HG03457 (cell line): ENCODE measurements around the gene CISD3.

Experiments used
- ATAC-seq: cut with Tn5 transposase; IDR thresholded peaks from one replicate; pipeline ENCODE4 v1.9.1; 2021; ENCODE audit warnings: moderate number of reproducible peaks; ENCODE audit not compliant: unreplicated experiment

CISD3 gene

DNA sequence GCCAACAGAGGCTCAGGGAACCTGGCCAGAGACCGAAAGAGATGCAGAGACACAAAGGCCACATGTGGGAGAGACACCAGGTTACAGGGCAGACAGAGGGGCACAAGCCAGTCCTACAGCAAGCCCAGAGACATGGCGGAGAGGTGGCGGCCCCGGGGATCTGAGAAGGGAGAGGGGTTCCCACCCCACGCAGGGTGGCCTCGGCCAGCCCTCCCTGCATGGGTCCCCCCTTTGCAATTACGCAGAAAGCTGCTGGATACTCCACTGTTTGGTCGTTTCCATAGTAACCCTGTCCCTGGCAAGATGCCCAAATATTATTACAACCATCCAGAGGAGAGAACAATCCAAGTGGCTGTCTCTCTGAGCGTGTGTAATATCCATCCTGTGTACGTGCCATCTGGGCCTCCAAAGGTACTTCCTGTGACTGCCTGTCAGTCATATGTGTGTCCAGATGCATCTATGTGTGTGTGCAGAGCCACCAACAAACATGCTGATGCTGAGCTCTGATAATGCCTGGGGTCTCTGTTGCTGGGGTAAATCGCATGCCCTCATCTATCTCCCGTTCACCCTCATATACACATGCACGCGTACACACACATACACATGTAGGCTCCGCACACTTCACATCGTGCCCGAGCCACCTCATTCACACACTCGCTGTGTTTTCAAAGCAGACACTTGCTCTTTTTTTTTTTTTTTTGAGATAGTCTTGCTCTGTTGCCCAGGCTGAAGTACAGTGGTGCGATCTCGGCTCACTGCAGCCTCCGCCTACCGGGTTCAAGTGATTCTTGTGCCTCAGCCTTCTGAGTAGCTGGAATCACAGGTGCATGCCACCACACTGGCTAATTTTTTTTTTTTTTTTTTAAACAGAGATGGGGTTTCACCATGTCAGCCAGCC is 12.5 kb downstream of the CISD3 start:
- no peak for ATAC-seq

DNA sequence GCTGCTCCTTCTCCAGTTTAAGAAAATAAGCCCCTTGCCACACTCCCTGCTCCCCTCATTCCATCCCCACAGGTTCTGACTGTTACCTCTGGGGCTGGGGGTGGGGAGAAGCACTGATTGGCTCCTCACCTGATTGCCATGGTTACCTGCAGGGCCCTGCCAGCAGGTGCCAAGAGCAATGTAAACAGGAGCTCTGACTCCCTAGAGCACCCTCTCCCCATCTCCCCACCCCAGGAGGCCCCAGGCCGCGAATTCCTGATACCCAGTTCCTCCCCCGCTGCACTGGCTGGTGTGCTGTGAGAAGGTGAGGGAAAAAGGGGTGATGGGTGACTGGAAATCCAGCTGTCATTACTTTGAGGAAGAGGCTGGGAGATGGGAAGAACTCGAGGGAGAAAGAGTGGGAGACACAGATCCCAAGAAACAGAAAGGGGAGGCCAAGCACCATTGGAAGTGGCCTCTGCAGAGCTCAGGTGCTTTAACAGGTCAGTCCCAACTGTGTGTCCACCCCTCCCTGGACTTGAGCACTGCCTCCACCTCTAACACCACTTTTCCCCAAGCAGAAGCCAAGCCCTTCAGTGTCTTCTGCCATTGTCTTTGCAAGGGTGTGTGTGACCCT is 13.5 kb downstream of the CISD3 start:
- ATAC-seq: no peak

DNA sequence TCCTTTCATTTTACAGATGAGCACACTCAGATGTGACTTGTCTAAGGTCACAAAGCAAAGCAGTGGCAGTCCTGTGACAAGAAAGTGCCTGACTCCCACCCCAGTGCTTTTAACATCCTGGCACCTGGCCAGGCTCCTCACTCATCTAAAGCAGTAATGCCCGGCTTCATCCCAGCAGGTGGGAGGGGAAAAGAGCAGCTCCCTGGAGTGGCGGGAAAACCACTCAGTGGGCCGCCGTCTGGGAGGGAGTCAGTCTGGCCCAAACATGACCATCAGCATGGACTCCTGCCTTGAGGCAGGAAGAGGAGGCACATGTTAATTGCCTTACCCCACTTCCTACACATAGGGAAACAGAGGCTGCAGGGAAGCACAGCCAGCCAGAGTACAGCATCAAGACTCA is 15.4 kb downstream of the CISD3 start:
- ATAC-seq: no peak

DNA sequence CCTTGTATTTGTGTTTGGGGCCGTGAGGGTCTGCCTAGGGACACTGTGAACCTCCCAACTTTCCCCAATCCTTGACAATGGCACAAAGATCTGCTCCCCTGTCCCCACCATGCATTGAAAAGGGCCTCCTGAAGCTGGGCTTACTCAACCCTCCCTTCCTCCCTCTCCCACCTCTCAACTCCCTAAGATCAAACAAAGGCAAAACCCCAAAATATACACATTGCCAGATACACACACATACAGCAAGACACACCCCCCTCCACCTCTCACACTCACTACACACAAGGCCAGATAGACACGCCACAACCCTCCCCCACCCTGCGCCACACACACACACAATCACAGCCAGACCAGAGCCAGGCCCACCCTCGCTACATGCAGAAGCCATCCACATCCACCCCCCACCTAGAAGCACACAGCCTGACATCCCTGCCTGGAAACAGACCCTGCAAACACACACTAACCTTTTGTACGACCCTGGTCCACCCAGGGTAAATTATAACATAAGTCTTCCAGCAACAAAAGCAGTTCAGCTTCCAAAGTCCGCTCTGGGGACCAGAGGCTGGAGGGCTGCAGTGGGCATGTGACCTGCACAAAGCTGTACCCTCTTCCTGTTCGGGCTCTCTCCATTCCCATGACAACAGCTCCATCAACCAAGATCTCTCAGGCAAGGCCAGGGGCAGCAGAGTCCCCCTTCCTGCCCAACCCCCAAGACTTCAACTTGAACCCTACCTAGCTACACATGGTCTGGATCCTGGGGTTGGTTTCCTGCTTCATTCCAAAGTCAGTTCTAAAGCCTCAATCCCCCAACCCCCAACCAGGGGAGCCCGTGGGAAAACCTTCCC is 16.1 kb downstream of the CISD3 start:
- no peak for ATAC-seq

DNA sequence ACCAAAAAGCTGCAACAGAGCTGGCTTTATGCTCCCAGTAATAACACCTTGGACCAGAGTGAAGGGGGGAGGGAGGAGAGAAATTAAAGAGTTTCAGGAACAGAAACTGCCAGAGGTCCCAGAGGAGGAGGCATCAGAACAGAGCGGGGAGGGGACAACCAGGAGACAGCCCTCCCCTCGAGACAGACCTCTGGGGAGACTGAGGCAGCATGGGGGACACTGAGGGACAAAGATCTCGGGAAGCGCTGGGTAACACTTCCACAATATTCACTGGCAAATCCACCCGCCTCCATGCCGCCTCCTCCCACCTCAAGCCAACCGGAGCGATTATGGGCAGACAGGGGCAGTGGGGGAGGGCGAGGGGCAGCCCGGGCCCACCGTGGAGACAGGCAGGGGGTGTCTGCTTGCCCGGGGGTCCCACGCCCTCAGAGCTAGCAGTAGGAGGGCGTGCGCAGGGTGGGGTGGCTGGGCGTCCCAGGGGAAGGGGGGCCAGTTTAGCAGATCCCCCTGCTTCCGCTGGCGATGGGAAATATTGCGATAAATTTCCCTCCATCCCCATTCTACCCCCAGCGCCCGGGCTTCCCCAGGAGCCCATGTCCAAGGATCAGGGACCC is 16.8 kb downstream of the CISD3 start:
- no peak for ATAC-seq

DNA sequence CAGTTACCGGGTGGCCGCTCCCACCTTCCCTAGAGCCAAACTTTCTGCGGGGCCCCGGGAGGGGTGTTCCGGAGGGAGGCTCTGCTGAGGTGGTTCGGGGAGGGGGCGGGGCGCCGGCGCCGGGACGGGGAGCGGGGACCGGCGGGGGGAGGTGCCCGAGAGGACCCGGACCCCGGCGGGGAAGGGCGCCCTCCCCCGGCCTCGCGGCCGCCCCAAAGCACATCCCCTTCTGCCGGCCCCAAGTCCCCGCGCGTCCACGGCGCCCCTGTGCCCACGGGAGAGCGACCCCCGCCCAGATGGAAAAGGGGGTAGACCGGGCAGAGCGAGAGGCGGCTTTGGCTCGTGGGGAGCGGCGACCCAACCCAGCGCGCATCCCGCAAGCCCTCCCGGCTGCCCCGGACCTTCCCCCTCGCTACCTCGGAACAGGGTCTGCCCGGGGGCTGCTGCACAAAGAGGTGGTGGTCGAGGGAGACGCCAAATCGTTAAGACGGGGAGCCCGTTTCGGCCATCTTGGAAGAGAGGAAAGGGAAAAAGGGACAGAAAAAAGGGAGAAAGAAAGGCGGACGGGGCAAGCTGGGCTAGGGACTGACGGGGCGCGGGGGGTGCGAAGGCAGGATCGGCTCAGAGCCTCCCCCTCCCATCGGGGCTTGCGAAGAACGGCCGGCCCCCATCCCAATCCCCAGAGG is 17.5 kb downstream of the CISD3 start:
- ATAC-seq: no peak

DNA sequence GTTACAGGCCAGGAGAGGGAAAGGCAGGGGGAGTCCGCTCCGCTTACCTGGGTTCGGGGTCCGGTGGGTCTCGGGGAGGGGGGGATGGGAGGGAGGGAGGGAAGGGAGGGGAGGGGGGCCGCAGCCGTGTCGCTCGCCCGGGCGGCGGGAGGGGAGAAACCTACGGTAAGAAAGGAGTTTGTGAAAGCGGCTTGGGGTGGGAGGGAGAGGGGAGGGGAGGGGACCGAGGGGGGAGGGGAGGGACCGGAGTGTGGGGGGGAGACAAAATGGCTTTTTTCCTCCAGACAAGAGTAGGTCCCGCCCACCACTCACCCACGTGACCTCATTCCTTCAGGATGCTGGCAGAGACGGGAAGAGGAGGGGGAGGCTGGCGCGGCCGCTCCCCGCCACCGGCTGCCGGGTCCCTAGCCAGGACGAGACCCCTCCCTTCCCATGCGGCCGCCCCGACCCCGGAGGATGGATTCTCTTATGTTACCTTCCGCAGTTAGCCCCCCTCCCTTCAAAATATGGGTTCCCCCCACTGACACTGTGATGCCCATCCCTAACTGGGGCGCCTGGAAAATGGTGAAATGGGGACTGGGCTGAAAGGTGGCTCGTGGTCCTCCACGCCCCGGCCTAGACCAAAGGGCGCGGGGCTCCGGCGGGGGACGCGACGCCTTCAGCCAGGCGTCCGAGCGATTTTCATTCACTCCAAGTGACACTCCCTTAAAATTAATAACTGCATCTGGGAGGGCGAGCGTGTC is 18.2 kb downstream of the CISD3 start, which contains the start of gene PCGF2:
PCGF2 (minus strand) TSS at position 188 of the 743 bp plus-strand sequence. CDS start 7,934 bp downstream, outside the sequence.
- ATAC-seq: no peak

DNA sequence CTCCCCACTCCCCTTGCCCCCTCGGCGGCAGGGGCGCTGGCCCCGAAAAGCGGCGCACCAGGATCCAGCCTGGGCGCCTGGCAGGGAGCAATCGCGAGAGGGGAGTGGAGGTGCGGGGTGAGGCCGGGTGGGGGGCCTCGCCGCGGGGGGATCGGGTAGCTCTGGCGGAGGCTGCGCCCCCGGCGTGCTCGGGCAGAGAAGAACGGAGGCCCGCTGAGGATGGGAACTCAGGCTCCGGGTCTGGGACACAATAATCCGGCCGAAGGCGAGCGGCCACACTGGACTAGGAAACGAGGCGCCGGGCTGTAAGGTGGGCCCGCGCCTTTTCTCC is 18.7 kb downstream of the CISD3 start:
- no peak for ATAC-seq

DNA sequence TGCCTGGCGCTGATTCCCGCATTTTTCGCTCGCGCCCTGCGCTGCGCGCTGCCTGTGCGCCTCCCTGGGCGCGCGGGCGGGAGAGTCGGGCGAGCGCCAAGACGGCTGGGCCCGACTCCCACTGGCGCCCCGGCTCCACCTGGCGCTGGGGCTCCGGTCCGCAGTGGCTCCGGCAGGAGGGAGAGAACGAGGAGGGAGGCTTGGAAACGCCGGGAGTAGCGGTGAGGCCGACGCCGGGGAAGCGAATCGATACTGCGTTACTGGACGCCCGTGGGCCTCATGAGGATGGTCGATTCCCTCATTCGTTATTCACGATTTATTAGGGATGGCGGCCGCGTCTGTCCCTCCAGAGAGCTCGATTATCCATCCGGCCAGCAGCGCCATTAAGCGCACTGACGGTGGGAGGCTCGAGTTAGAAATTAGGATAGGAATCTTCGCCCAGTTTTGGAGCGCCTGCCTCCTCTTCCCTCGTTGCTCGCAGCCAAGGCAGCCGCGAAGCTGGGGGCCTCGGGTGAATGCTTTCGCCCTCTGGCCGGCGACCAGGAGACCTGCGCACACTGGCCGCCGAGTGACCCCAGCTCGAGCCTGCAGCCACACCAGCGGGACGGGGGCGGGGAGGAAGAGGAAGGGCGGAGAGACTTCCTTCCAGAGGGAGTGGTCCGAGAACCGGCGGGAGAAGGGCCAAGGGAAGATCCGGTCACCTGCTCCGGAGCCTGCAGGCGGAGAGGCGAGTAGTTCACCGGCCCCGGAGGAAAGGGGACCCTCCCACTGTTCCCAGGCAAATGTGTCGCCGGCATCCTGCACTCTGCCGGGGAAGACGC is 19.3 kb downstream of the CISD3 start:
- ATAC-seq: no peak

DNA sequence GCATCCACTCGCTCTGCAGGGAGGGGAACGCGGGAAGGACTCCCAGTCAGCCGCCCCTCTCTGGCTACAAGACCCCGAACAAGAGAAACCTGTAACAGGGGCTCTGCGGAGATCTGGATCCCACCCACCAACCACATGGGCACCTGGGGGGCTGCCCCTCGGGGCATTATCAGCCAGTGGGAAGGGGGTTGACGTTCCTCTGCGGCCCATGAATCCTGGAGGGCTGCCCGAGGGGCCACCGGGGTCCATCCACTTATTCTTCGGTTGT is 19.8 kb downstream of the CISD3 start:
- ATAC-seq: no peak

DNA sequence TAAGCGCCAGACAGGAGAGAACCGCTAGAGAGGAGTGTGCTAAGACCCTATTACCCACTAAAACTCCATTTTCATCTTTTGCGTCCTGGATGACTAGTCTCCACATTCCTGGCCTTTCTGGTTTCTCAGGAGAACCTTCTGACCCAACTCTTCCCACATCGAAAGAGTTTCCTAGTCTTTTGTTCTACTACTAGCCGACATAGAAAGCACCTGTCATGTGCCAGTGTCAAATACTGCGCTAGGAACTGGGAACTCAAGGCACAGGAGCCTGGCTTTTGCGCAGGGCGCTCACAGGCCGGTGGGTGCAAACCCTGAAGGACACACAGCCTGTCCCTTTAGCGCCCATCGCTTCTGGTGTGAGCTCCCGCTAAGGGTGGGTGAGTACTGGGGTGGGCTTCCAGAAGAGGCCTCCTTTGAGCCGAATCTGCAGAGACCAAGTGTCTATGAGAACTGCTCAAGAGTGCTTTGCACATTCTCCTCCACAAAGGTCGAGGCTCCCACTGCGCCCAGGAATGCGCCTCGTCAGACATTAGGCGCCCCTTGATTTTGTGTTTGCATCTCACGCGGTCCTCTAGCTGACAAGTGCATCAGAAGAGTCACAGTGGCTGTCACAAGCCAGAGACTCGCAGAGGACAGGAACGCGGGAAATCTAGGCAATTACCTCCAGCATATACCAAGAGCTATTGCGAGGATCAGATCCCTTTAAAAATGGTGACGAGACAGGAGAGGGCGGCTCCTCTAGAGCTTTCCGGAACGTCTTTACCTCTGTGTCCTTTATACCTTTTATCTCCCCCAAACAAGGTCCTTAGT is 20.4 kb downstream of the CISD3 start:
- ATAC-seq: no peak

DNA sequence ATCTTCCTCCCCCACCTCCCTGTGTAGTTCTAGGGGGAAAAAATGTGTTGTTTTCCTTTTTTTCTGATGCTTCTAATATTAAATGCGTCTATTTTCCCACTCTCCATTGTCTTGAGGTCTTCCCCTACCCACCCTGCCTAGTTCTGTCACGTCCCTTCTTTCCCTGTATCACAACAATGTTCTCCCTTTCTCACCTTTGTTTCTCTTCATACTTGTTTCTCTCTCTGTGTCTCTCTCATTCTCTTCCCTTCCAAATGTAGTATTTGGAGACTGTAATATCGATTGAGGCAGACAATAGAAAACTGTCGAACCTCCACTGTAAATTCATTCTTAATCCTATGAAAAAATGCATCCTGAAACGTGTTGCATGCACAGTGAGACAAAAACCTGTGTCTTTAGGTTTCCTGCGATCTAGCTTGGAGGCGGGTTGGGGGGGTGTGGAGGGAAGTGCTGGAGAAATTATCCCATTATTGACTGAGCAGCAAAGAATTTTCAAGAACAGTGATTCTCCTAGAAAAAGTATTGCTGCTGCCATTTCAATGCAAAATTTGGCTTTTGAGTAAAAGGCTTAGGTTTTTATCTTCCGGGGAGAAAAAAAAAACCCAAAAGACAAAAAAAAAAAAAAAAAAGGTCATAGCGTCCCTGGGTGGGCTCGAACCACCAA is 21.1 kb downstream of the CISD3 start:
- no peak for ATAC-seq

DNA sequence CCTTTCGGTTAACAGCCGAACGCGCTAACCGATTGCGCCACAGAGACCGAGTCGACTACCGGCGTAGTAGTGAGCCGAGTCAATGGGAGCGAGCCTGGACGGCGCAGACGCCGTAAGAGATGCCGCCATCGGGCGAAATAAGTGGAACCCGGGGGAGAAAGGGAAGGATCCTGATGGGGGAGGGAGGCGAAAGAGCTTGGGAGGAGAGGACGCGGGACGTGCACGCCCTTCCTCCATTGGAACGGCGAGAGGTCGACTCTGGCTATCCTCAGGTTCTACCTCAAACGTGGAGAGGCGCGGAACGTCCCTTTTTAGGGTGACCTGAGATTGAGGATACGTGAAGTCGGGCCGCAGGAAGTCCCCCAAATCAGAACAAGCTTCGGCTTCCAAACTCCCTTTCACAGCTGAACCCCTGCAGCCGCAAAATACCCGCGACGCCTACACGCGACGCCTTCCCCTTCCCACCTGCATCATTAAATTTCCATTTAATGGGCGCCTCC is 21.7 kb downstream of the CISD3 start:
- peak; percentile 26 for ATAC-seq

DNA sequence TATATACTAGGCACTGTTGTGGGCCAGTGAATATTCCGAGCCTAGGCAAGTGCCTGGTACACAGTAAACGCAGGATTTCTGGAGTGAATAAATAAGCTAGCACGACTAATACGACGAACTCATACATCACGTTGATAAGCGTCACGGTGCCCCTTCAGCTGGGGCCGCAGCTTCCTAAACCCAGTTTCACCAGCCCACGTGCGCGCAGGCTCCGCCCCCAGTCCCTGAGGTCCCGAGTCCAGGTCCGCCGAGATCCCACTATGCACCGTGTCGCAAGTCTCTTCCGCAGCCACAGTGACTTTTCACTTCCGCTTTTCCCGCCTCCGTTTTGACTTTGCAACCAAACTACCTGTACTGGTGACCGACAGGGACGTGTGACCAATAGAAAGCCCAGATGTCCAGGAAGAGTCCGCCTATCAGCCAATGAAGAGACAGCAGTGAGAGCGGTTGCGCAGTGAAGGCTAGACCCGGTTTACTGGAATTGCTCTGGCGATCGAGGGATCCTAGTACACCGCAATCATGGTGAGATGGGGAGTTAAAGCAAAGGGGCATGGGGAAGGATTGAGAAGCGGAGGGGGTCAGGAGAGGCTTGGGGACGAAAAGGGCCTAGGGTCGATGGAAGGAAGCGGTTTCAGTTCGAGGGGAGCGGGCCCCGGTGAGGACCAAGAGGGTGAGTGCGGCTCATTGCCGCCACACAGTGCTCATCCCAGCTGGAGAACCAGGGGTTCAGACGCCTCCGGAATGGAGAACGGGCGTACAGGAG is 22.3 kb downstream of the CISD3 start, which contains the start of gene PSMB3:
PSMB3 (plus strand) TSS at position 434 of the 763 bp plus-strand sequence; CDS start at position 520, 86 bp downstream.
- peak; percentile 54 for ATAC-seq

DNA sequence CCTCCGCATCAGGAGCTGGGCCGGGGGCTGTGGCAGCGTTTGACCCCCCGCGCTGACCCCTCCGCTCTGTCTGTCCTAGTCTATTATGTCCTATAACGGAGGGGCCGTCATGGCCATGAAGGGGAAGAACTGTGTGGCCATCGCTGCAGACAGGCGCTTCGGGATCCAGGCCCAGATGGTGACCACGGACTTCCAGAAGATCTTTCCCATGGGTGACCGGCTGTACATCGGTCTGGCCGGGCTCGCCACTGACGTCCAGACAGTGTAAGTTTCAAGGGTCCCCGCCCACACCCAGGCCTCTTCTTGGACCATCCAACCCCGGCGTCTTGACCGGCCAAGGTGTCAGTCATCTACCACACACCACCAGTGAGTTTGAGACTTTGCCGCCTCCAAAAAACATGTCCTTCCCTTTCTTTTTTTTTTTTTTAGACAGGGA is 22.9 kb downstream of the CISD3 start:
- no peak for ATAC-seq

DNA sequence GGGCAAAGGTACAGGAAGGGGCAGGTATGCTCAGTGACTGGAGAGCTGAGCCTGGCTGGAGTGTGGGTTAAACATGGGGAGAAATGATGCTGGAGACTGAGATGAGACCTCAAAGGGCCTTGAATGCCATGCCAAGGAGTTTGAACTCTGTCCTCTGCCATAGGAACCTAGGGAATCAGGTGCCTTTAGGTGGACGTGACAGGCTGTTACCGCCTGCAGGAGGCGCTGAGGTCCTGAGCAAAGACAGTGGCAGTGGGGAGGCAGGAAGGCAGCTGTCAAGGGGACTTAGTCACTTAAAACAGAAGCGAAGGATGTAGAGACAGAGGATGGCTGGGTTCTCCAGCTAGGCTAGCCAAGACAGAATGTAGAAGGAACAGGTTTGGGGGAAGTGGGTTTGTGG is 31.5 kb downstream of the CISD3 start:
- no peak for ATAC-seq

DNA sequence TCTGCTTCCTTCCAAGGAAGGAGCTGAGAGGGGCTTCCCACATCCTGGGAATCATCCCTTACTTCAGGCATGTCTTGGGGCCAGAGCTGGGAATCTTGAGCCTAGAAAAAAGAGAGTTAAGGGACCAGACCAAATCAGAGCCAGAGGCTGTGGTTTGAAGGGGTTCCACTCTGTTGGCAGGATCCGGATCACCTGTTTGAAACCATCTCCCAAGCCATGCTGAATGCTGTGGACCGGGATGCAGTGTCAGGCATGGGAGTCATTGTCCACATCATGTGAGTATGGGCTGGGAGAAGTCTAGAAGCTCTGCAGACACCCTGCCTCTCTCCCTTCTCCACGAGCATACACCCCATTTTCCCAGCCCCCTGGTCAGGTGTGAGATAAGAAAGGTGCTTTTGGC is 32.1 kb downstream of the CISD3 start:
- no peak for ATAC-seq
